Testis (tissue), 3 donors: ENCODE results near the gene NUP42. TPM values are rescaled to one million over a fixed set of nuclear protein-coding genes. Genes with fewer than 3 reads are reported as not detected.

Experiments used
- DNase-seq: peaks from one replicate; pipeline ENCODE4 v3.0.0-alpha.2; 2019
- H3K27ac ChIP-seq, 2 donors: fragments of 200-600 bp; sonication (generic); one replicate each; pipeline ENCODE4 v1.5.1; 2019
- H3K27me3 ChIP-seq: fragments of 200-600 bp; sonication (generic); one replicate; pipeline ENCODE4 v1.5.1; 2019
- H3K36me3 ChIP-seq: fragments of 200-600 bp; sonication (generic); one replicate; pipeline ENCODE4 v1.5.1; 2017; ENCODE audit warnings: low read depth; ENCODE audit errors: missing control alignments
- H3K4me1 ChIP-seq: fragments of 200-600 bp; sonication (generic); one replicate; pipeline ENCODE4 v1.5.1; 2019
- H3K4me3 ChIP-seq, 2 donors: fragments of 200-600 bp; sonication (generic); one replicate each; pipeline ENCODE4 v1.5.1; 2017 to 2019
- H3K9me3 ChIP-seq: fragments of 200-600 bp; sonication (generic); one replicate; pipeline ENCODE4 v1.5.1; 2017
- POLR2A ChIP-seq: fragments of 450-650 bp; IDR thresholded peaks from one replicate; pipeline ENCODE4 v1.6.1; 2017; ENCODE audit warnings: antibody characterized with exemption, mild to moderate bottlenecking, moderate library complexity
- WGBS, 2 donors: methylation state at CpG; one replicate each; pipeline ENCODE4 v1.1.5; 2018; 5-methylcytosine and 5-hydroxymethylcytosine counted together
- intact Hi-C: fragments of 100-400 bp; cut with DNase I; formaldehyde crosslinking; loops from one replicate; pipeline ENCODE4 v1.15.1; 2023; ENCODE audit warnings: low total_unique reads
- polyA plus RNA-seq: library from polyadenylated mRNA; stranded (reverse); fragments of 350-450 nt; fragmentation: Illumina TruSeq; extraction: RNeasy Lipid Tissue Mini Kit (QIAGEN cat#74804); gene quantifications from one replicate; pipeline ENCODE4 v1.2.3, GENCODE V29; 2014; ENCODE audit warnings: low read depth, low replicate concordance; ENCODE audit not compliant: insufficient read depth
- total RNA-seq, 2 donors: library from RNA; depleted of rRNA; stranded (reverse); fragments of >200 nt; gene quantifications; one replicate each; pipeline ENCODE4 v1.2.3, GENCODE V29; 2016
- TF ChIP-seq, protein P1 (sequence below), 3 experiments: fragments of 450-650 bp in 2 of 3; fragments of 200-600 bp in 1 of 3; sonication (generic) in 1 of 3; IDR thresholded peaks; one replicate each; pipeline ENCODE4 v1.5.1; 2016 to 2019; ENCODE audit warnings: antibody characterized with exemption in 3 of 3, mild to moderate bottlenecking in 2 of 3, moderate library complexity in 1 of 3

NUP42 gene
- total and polyA plus RNA-seq, 3 donors from 2014 or later = 63.3 to 70.4 (median 66.1) TPM

DNA sequence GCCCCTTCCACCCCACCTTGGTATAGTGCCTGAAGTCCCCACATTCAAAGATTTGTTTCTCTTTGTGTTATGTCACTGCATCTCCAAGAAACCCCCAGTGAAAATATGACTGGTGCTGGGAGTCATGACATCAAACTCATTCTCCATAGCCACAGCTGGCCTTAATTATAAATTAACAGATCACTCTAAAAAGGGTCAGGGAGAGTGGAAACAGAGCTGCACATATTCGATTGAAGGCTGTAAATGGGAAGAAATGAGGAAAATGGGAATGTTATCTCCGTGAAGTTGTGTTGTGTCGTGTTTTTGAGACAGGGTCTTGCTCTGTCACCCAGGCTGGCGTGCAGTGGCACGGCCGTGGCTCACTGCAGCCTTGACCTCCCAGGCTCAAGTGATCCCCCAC is 24.2 kb upstream of the NUP42 start:
- no peaks in the 10 kb centered on the region for H3K9me3 ChIP-seq
- H3K27ac ChIP-seq = no peak overlapping the region
- H3K27me3 ChIP-seq = no peaks in the 10 kb centered on the region
- 75 to 78% methylated on average over 6 of the region's 6 CpGs for WGBS, 2 donors
- TF ChIP-seq, protein P1, sequence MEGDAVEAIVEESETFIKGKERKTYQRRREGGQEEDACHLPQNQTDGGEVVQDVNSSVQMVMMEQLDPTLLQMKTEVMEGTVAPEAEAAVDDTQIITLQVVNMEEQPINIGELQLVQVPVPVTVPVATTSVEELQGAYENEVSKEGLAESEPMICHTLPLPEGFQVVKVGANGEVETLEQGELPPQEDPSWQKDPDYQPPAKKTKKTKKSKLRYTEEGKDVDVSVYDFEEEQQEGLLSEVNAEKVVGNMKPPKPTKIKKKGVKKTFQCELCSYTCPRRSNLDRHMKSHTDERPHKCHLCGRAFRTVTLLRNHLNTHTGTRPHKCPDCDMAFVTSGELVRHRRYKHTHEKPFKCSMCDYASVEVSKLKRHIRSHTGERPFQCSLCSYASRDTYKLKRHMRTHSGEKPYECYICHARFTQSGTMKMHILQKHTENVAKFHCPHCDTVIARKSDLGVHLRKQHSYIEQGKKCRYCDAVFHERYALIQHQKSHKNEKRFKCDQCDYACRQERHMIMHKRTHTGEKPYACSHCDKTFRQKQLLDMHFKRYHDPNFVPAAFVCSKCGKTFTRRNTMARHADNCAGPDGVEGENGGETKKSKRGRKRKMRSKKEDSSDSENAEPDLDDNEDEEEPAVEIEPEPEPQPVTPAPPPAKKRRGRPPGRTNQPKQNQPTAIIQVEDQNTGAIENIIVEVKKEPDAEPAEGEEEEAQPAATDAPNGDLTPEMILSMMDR (IDR thresholded peaks at IDR 0.05) = no peak
- TF ChIP-seq POLR2A = no peak
- H3K4me3 ChIP-seq = no peak overlapping the region
- DNase-seq = no peak
- H3K36me3 ChIP-seq = no peaks in the 10 kb centered on the region
- peaks cover 10% of the 10 kb centered on the region for H3K4me1 ChIP-seq
- intact Hi-C loops = no loop called here

- DNase-seq = no peak
- Histone ChIP-seq H3K4me3 (no peak overlapping the region), H3K9me3 (no peaks in the 10 kb centered on the region), H3K36me3 (no peaks in the 10 kb centered on the region), H3K27me3 (no peaks in the 10 kb centered on the region), H3K27ac (no peak overlapping the region), H3K4me1 (peaks cover 10% of the 10 kb centered on the region)
- TF ChIP-seq, protein P1 (IDR thresholded peaks at IDR 0.05) = no peak
- TF ChIP-seq POLR2A = no peak
- intact Hi-C loops = no loop called here
- WGBS, 2 donors = 93 to 98% methylated on average over 2 of the region's 2 CpGs
These were observed 23.3 kb upstream of the NUP42 start for GRCh38 chr7:23158546-23158945.

GRCh38 chr7:23161482-23161881 is 20.4 kb upstream of the NUP42 start:
- intact Hi-C loops = no loop called here
- H3K4me1 ChIP-seq = peaks cover 10% of the 10 kb centered on the region
- H3K4me3 ChIP-seq = no peak overlapping the region
- no peak for DNase-seq
- no peaks in the 10 kb centered on the region for H3K27me3 ChIP-seq
- TF ChIP-seq, protein P1 (IDR thresholded peaks at IDR 0.05) = no peak
- H3K36me3 ChIP-seq = no peaks in the 10 kb centered on the region
- H3K27ac ChIP-seq = no peak overlapping the region
- 90 to 97% methylated on average over 1 of the region's 1 CpG for WGBS, 2 donors
- H3K9me3 ChIP-seq = no peaks in the 10 kb centered on the region

- H3K4me3 ChIP-seq = no peak overlapping the region
- intact Hi-C loops = no loop called here
- WGBS, 2 donors = 88 to 90% methylated on average over 3 of the region's 3 CpGs
- H3K27me3 ChIP-seq = no peaks in the 10 kb centered on the region
- no peaks in the 10 kb centered on the region for H3K9me3 ChIP-seq
- H3K27ac ChIP-seq = no peak overlapping the region
- DNase-seq = no peak
- TF ChIP-seq POLR2A = no peak
- TF ChIP-seq, protein P1 (IDR thresholded peaks at IDR 0.05) = no peak
- peaks cover 9% of the 10 kb centered on the region for H3K4me1 ChIP-seq
- no peaks in the 10 kb centered on the region for H3K36me3 ChIP-seq
These were observed 17.0 kb upstream of the NUP42 start for GRCh38 chr7:23164846-23165245.

DNA sequence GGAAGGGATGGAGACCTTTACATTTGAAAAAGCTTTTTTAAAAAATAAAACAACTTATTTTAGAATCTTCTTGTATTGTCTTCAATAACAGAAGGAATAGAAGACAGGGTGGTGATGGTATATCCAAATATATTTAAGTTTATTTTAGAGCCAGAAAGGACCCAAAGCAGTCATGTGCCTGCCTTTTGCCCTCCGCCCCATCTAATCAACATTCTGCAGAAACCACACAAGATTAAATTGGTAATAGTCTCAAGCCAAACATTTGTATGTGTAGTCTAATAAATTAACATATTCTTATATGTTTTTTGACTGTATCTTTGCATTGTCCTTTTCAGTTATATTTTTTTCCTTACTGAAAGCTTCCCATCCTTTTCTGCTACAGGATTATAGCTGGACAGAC is 16.5 kb upstream of the NUP42 start:
- TF ChIP-seq, protein P1 (IDR thresholded peaks at IDR 0.05) = no peak
- no peak for TF ChIP-seq POLR2A
- WGBS, 2 donors = 96 to 100% methylated on average over 1 of the region's 1 CpG
- no peak overlapping the region for H3K4me3 ChIP-seq
- peaks cover 6% of the 10 kb centered on the region for H3K4me1 ChIP-seq
- H3K36me3 ChIP-seq = no peaks in the 10 kb centered on the region
- intact Hi-C loops = no loop called here
- no peaks in the 10 kb centered on the region for H3K27me3 ChIP-seq
- H3K27ac ChIP-seq = no peak overlapping the region
- DNase-seq = no peak
- no peaks in the 10 kb centered on the region for H3K9me3 ChIP-seq
